Keratinocyte (primary cell): Measurements from ENCODE around the gene TAGLN.

Experiments
- EZH2 ChIP-seq: IDR thresholded peaks from one replicate; pipeline ENCODE4 v1.6.1; 2012; ENCODE audit warnings: inconsistent platforms, mild to moderate bottlenecking, low read length, moderate library complexity
- TF ChIP-seq, protein P1 (sequence below), 3 experiments: IDR thresholded peaks in 1 of 3; conservative IDR thresholded peaks in 1 of 3; optimal IDR thresholded peaks in 1 of 3; 2 replicates in 2 of 3; 3 replicates in 1 of 3; pipeline versions ENCODE3 to v1.5.1; 2011; ENCODE audit warnings: low read length in 3 of 3, mild to moderate bottlenecking in 3 of 3, moderate library complexity in 2 of 3, control low read depth in 1 of 3, inconsistent platforms in 1 of 3; ENCODE audit not compliant: insufficient read depth in 2 of 3; ENCODE audit errors: extremely low read depth in 1 of 3

DNA sequence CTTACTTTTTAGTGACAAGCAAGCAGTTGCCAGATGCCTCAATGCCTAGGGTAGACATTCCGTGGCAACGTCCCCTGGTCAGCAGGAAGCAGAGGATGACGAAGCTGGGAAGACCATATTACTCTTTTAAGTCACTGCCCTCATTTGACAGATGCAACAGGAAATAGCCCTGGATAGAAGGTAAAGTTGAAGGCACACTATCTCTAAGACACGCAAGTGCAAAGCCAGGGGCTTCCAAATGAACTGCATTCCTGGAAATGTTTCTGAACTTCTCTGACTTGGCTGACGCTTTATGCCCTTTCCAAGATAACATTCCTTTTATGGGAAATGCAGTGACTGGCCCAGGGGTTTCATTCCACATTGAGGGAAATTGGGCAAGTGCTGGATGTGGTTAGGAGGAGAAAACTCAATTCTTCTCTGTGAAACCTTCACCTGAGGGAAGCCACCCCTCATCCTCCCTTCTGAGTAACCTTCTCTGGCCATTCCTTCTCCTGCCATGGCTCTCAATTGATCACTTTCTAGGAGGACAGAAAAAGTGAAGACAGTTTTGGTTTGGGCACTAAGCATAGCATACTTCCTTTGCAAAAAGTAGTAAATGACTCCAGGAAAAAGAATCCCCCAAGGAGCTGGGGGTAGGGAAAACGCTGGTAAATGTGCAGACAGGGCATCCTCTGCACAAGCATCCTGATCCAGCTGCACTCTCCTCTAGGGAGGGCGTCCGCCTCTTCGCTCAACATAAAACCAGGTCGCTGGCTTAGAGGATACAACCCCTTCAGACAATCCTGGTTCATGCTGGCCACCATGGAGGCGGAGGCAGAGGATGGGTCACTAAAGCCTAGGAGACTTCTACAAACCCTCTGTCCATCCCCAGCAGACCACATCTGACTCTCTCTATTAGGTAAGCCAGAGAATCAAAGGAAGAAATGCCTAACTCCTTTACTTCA, 18.2 kb downstream of the TAGLN start:
- TF ChIP-seq, protein P1, sequence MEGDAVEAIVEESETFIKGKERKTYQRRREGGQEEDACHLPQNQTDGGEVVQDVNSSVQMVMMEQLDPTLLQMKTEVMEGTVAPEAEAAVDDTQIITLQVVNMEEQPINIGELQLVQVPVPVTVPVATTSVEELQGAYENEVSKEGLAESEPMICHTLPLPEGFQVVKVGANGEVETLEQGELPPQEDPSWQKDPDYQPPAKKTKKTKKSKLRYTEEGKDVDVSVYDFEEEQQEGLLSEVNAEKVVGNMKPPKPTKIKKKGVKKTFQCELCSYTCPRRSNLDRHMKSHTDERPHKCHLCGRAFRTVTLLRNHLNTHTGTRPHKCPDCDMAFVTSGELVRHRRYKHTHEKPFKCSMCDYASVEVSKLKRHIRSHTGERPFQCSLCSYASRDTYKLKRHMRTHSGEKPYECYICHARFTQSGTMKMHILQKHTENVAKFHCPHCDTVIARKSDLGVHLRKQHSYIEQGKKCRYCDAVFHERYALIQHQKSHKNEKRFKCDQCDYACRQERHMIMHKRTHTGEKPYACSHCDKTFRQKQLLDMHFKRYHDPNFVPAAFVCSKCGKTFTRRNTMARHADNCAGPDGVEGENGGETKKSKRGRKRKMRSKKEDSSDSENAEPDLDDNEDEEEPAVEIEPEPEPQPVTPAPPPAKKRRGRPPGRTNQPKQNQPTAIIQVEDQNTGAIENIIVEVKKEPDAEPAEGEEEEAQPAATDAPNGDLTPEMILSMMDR (optimal IDR thresholded peaks at IDR 0.05 in 1 of 3, IDR thresholded peaks at IDR 0.05 in 1 of 3, conservative IDR thresholded peaks at IDR 0.05 in 1 of 3; ENCODE audit: extremely low read depth in 1 of 3, insufficient read depth in 2 of 3, low read length in 3 of 3): no peak
- TF ChIP-seq EZH2: no peak
